GM18867 (cell line): Measurements from ENCODE around the gene ALG14.
A peak's percentile ranks its signal among the peaks of the same experiment; 100 is the strongest.
"Not testable (repeated sequence)": the region's sequence is repeated elsewhere in the genome, so short reads cannot be mapped to it uniquely, and the experiment has no call there.

Experiments
- ATAC-seq: cut with Tn5 transposase; IDR thresholded peaks from one replicate; pipeline ENCODE4 v1.9.1; 2021; ENCODE audit warnings: mild to moderate bottlenecking, moderate library complexity; ENCODE audit not compliant: unreplicated experiment

ALG14 gene

GRCh38 chr1:95088303-95088702 is 15.6 kb upstream of the ALG14 start:
- ATAC-seq, result no peak

GRCh38 chr1:95086949-95087533 is 14.3 kb upstream of the ALG14 start:
- ATAC-seq, result peak; percentile 67

DNA sequence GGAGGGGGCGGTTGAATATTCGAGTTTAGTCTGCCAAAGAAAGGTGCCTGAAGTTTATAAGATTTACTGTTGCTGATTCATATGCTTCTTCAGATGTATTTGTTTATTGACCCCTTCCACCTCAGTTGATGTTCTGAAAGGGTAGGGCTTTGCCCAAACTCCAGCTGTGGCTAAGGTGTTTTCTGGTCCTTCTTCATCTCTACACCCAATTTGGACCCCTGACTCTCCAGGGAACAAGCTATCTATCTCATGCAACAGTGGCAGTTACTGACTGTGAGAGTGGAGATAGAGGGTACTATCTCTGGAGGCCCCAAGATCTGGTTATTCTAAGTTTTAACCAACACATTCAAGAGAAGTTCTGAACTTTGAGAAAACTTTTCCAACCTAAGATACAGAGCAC is 12.6 kb upstream of the ALG14 start:
- no peak for ATAC-seq

- peak; percentile 76 for ATAC-seq
These were observed 11.8 kb upstream of the ALG14 start for GRCh38 chr1:95084317-95085176.

- no peak for ATAC-seq
These were observed 8.1 kb upstream of the ALG14 start for GRCh38 chr1:95080879-95081278.

DNA sequence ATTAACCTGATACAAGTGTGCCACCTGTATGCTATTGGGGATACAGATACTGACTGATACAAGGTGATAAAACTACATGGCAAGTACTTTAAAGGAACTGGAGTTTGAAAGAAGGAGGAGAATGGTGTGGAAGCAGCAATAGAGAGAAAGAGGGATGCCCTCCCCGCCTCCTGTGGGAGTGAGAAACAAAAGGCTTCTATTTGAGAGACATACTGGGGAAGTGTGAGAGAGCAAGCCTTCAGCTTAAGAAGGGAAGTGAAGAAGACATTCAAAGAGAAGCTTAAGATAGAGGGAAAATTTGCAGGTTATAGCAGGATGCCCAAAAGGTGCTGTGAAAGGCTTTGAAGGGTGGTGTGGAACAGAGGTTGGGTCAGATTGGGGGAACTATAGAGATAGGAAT is 7.7 kb upstream of the ALG14 start:
- ATAC-seq, result no peak

GRCh38 chr1:95076034-95076433 is 3.3 kb upstream of the ALG14 start:
- ATAC-seq, result no peak

- ATAC-seq, result no peak
These were observed 695 bp upstream of the ALG14 start for GRCh38 chr1:95073446-95073845.

DNA sequence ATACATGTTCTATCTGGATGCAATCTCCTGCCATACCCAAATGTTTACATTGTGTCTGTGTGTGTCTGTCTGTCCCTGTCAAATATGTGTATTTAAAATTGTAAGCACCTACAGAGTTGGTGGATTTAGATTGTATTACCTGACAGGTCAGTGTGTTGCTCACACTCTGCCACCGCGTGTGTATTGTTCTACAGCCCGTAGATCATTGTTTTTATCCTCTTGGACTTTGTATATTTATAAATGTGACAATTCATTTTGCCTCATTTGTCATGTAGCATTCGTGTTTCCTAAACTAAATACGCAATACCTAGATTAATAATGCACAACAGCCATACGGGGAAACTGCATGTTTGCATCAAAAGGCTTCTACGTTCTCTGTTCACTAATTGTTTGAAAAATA is 634 bp downstream of the ALG14 start:
- peak; percentile 1 for ATAC-seq

- ATAC-seq, result no peak
These were observed 1.2 kb downstream of the ALG14 start for GRCh38 chr1:95071539-95071938.

DNA sequence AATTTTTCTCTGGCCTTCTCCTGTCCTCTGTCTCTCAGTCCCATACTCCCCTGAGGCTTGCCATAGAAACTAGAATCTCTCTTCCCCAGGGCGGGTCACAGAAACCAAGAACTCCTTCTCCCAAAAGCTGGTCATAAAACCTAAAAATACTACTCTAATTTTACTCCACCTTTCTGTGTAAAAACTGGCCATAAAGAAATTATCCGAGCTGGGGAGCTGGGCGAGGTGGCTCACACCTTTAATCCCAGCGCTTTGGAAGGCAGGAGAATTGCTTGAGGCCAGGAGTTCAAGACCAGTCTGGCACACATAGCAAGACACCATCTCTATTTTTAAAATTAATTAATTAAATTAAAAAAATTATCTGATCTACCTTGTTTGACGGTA is 3.0 kb downstream of the ALG14 start:
- no peak for ATAC-seq

- ATAC-seq, result no peak
These were observed 3.6 kb downstream of the ALG14 start for GRCh38 chr1:95068956-95069709.

DNA sequence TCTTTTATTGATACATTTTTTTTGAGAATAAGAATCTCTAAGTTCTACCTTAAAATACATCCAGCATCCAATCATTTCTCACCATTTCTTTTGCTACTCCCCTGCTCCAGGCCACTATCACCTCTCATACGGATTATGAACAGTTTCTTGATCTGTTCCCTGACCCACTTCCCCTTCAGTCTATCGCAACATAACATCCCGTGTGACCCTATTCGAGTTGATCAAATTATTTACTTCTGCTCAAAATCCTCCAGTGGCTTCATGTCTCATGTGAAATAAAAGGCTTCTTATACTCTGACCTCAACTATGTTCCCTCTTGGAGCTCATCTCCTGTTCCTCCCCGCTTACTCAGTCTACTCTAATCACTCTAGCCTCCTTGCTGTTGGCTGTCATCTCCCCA is 5.2 kb downstream of the ALG14 start:
- ATAC-seq, result no peak

DNA sequence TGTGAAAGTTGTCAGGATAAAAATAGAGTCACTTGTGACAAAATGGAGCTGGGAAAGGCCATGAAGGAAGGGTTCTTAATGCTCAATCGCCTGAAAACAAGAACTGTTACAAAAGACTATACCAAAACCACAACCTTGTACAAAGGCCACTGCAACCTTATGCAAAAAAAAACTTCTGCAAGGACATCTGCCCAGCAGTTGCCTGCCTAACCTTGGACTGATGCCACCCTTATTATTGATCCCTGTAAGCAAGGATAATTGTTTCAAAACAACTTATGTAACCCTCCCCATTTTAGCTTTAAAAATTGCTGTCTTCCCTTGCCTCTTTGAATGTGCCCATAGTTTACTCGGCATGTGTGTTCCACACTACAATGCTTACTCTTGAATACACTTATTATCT is 5.7 kb downstream of the ALG14 start:
- no peak for ATAC-seq

DNA sequence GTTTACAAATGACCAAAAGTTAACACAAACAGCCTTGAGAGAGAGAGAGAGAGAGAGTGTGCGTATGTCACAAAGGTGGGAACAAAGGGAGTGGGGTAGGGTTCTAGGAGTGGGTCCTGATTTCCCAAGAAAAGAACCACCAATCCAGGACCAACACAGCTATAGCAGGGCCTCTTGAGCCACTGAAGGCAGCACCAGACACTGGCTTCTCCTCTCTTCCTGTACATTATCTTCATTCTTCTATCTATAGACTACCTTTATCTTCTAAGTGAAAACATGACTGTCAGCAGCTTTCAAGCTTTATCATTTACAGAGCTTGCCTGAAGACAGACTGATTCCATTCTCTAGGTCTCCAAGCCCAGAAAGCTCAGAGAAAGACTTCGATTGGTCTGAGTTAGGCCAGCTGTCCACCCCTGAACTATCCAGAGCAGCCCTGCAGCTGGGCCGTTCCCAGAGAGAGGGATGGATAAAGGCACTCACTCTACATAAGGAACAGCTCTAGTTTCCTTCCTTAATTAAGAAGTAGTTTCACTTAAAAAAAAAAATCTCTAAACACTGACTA is 11.2 kb downstream of the ALG14 start:
- ATAC-seq, result no peak

- ATAC-seq, result no peak
These were observed 13.8 kb downstream of the ALG14 start for GRCh38 chr1:95058974-95059373.

- no peak for ATAC-seq
These were observed 15.4 kb downstream of the ALG14 start for GRCh38 chr1:95057351-95057750.

DNA sequence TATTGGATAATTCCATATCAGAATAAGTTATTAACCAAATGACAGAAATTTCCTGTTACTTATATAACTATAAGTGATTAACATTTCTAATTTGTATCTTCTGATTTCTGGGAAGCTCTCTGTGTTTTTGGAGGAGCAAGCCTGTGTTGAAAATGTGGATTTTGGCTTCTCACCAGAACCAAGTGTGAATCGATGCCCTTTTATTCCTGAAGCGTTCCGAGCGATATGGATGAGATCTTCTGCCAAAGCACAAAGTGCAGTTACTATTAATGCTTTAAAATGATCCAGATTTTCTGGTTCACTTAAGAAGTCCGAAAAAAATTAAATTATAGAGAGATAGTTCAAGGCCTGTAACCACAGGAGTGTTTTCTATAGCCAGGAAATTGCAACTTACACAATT is 22.8 kb downstream of the ALG14 start:
- ATAC-seq, result no peak

DNA sequence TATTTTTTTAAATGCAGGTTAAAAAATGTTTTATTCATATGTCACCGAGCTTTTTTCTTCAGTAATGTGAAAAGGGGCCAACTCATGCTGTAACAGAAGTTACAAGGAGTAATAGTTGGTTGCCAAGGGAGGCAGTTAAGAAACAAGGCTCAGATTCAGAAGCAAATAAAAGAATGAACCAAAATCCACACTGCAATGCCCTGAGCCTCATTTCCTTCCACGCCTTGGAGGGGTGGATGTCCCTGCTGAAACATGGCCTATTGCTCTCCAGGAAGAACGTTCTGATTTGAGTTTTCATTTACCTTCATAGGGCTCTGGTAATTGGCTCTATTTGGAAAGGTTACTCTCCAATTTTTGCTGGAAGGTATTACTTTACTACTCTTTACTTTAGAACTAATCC is 24.4 kb downstream of the ALG14 start:
- ATAC-seq, result no peak

DNA sequence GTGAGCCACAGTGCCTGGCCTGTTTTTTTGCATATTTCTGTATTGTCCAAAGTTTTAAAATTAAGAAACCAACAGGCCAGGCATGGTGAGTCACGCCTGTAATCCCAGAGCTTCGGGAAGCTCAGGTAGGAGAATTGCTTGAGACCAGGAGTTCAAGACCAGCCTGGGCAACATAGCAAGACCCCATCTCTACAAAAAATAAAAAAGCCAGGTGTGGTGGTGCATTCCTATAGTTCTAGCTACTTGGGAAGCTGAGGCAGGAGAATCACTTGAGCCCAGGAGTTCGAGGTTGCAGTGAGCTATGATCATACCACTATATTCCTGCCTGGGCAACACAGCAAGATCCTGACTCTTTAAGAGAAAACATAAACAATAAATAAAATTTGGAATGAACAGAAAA is 25.1 kb downstream of the ALG14 start:
- not testable (repeated sequence) for ATAC-seq

DNA sequence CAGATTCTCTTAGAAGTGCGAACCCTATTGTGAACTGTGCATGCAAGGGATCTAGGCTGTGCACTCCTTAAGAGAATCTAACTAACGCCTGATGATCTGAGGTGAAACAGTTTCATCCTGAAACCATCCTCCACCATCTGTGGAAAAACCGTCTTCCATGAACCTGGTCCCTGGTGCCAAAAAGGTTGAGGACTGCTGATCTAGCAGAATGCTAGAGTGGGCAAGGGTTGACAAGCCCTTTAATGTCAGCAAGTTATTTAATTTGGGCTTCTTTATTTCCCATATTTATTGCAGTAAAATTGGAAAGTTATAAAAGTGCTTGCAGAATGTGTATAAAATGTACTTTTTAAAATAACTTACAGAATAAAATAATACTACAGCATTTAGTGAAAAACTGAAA is 26.4 kb downstream of the ALG14 start:
- ATAC-seq, result no peak
